Parathyroid adenoma (tissue), 2 donors: ENCODE data around the gene AGPAT2.
A peak's percentile ranks its signal among the peaks of the same experiment; 100 is the strongest.

ENCODE experiments used
- H2AFZ ChIP-seq: fragments of 300-600 bp; sonication (generic); one replicate; pipeline ENCODE4 v1.7.0; 2017; ENCODE audit warnings: antibody characterized with exemption, mild to moderate bottlenecking
- H3K27ac ChIP-seq: fragments of 300-600 bp; sonication (generic); one replicate; pipeline ENCODE4 v1.7.0; 2017
- H3K27me3 ChIP-seq: fragments of 300-600 bp; sonication (generic); one replicate; pipeline ENCODE4 v1.7.0; 2017; ENCODE audit warnings: low read length; ENCODE audit not compliant: control insufficient read depth, insufficient read depth
- H3K36me3 ChIP-seq: fragments of 300-600 bp; sonication (generic); one replicate; pipeline ENCODE4 v1.7.0; 2017; ENCODE audit warnings: low read length; ENCODE audit not compliant: control insufficient read depth, insufficient read depth
- H3K4me1 ChIP-seq: fragments of 300-600 bp; sonication (generic); one replicate; pipeline ENCODE4 v1.7.0; 2017; ENCODE audit warnings: control low read depth
- H3K4me2 ChIP-seq: fragments of 300-600 bp; sonication (generic); one replicate; pipeline ENCODE4 v1.7.0; 2017; ENCODE audit warnings: low read length
- H3K4me3 ChIP-seq: fragments of 300-600 bp; sonication (generic); one replicate; pipeline ENCODE4 v1.7.0; 2017; ENCODE audit warnings: low read depth, low read length
- H3K79me2 ChIP-seq: fragments of 300-600 bp; sonication (generic); one replicate; pipeline ENCODE4 v1.7.0; 2017; ENCODE audit warnings: control low read depth
- H3K9ac ChIP-seq: fragments of 300-600 bp; sonication (generic); one replicate; pipeline ENCODE4 v1.7.0; 2017; ENCODE audit warnings: mild to moderate bottlenecking
- H3K9me3 ChIP-seq: fragments of 300-600 bp; sonication (generic); one replicate; pipeline ENCODE4 v1.7.0; 2017; ENCODE audit warnings: low read length; ENCODE audit not compliant: control insufficient read depth
- CTCF ChIP-seq: fragments of 300-600 bp; sonication (generic); IDR thresholded peaks from one replicate; pipeline ENCODE4 v1.7.0; 2017; ENCODE audit warnings: antibody characterized with exemption, mild to moderate bottlenecking
- donor health status: primary hyperparathyroidism.

Gene AGPAT2

GRCh38 chr9:136732444-136733178, 45.4 kb upstream of the AGPAT2 start:
- Histone ChIP-seq H3K4me2 (no peak overlapping the region), H3K36me3 (no peaks in the 10 kb centered on the region), H3K9ac (no peak overlapping the region), H3K79me2 (no peaks in the 10 kb centered on the region), H3K9me3 (no peaks in the 10 kb centered on the region), H3K27me3 (no peaks in the 10 kb centered on the region), H3K4me3 (no peak overlapping the region), H2AFZ (no peak overlapping the region), H3K27ac (no peak overlapping the region), H3K4me1 (no peaks in the 10 kb centered on the region)
- no peak for TF ChIP-seq CTCF

GRCh38 chr9:136729926-136730325, 42.7 kb upstream of the AGPAT2 start:
- no peaks in the 10 kb centered on the region for H3K36me3 ChIP-seq
- H3K9me3 ChIP-seq, result no peaks in the 10 kb centered on the region
- H3K4me3 ChIP-seq, result no peak overlapping the region
- H3K4me1 ChIP-seq, result peaks cover 2% of the 10 kb centered on the region
- no peaks in the 10 kb centered on the region for H3K27me3 ChIP-seq
- TF ChIP-seq CTCF, result no peak
- H2AFZ ChIP-seq, result no peak overlapping the region
- peaks cover 2% of the 10 kb centered on the region for H3K79me2 ChIP-seq
- H3K4me2 ChIP-seq, result no peak overlapping the region
- H3K9ac ChIP-seq, result no peak overlapping the region
- no peak overlapping the region for H3K27ac ChIP-seq

GRCh38 chr9:136729144-136729543, 41.9 kb upstream of the AGPAT2 start:
- H3K9me3 ChIP-seq, result no peaks in the 10 kb centered on the region
- H3K4me1 ChIP-seq, result peaks cover 2% of the 10 kb centered on the region
- H3K4me3 ChIP-seq, result no peak overlapping the region
- H3K79me2 ChIP-seq, result peaks cover 2% of the 10 kb centered on the region
- no peak overlapping the region for H3K27ac ChIP-seq
- no peaks in the 10 kb centered on the region for H3K27me3 ChIP-seq
- H3K4me2 ChIP-seq, result no peak overlapping the region
- no peaks in the 10 kb centered on the region for H3K36me3 ChIP-seq
- peak overlapping the region; percentile 78 for H2AFZ ChIP-seq
- H3K9ac ChIP-seq, result no peak overlapping the region
- no peak for TF ChIP-seq CTCF

- H3K9ac ChIP-seq, result no peak overlapping the region
- peak overlapping the region; percentile 93 for H3K4me3 ChIP-seq
- no peaks in the 10 kb centered on the region for H3K9me3 ChIP-seq
- H3K79me2 ChIP-seq, result peaks cover 2% of the 10 kb centered on the region
- no peaks in the 10 kb centered on the region for H3K36me3 ChIP-seq
- no peak for TF ChIP-seq CTCF
- H3K27me3 ChIP-seq, result no peaks in the 10 kb centered on the region
- peak overlapping the region; percentile 98 for H3K4me2 ChIP-seq
- no peak overlapping the region for H3K27ac ChIP-seq
- peaks cover 2% of the 10 kb centered on the region for H3K4me1 ChIP-seq
- peak overlapping the region; percentile 78 for H2AFZ ChIP-seq
Measured at GRCh38 chr9:136728548-136729123, 41.4 kb upstream of the AGPAT2 start.
